ENCODE measurements around the gene PDE10A. TPM values are rescaled to one million over a fixed set of nuclear protein-coding genes. Genes with fewer than 3 reads are reported as not detected.

The PDE10A gene
- total and polyA plus RNA-seq, 2 of the 8 experiments (the other 6 are each of a cell fraction or from before 2014, with no cell fraction given) = 1.1 to 2.4 TPM

GRCh38 chr6:165644586-165645266 is 18.3 kb downstream of the PDE10A start:
- H3K56ac ChIP-seq (replicated peaks; ENCODE audit: insufficient read length, low read depth, low read length) = no peak overlapping the region
- no peak for FAIRE-seq
- no peak overlapping the region for H3K4me3 ChIP-seq (ENCODE audit: extremely low read depth in 1 of 4, insufficient read depth in 2 of 4, low read depth in 3 of 4, low read length in 4 of 4)
- no peak overlapping the region for H2AFZ ChIP-seq (ENCODE audit: low read length)
- H4K20me1 ChIP-seq (replicated peaks in 1 of 2; ENCODE audit: control insufficient read depth in 1 of 2, insufficient read depth in 2 of 2, low read length in 2 of 2) = peaks cover 0 to 2% of the 10 kb centered on the region in 2 experiments
- no peaks in the 10 kb centered on the region for H3K79me1 ChIP-seq (ENCODE audit: low read depth, low read length)
- H2BK15ac ChIP-seq (ENCODE audit: low read length) = no peak overlapping the region
- no peak for DNase-seq (ENCODE audit: low read depth in 1 of 2, low spot score in 2 of 2)
- H3K18ac ChIP-seq (ENCODE audit: extremely low read depth, low read length) = no peak overlapping the region
- CTCF ChIA-PET (ENCODE audit: partially characterized antibody) = no interaction called here
- H3K27ac ChIP-seq (ENCODE audit: low read depth, low read length) = no peak overlapping the region
- no peak overlapping the region for H4K8ac ChIP-seq (ENCODE audit: extremely low read depth, insufficient read depth, low read length)
- no peak overlapping the region for H2BK12ac ChIP-seq (ENCODE audit: low read depth, low read length)
- no peak overlapping the region for H3K4me2 ChIP-seq (ENCODE audit: insufficient read depth in 1 of 2, low read depth in 2 of 2, low read length in 2 of 2)
- no peak overlapping the region for H3K14ac ChIP-seq (ENCODE audit: insufficient read length)
- no peaks in the 10 kb centered on the region for H3K36me3 ChIP-seq (ENCODE audit: control insufficient read depth in 2 of 4, insufficient read depth in 4 of 4, low read length in 3 of 4)
- H2AK5ac ChIP-seq (ENCODE audit: low read depth, low read length) = no peak overlapping the region
- H2BK120ac ChIP-seq (replicated peaks; ENCODE audit: low read depth, low read length) = no peak overlapping the region
- H3K4me1 ChIP-seq (replicated peaks in 1 of 4; ENCODE audit: control insufficient read depth in 3 of 4, insufficient read depth in 4 of 4, low read length in 3 of 4) = no peaks in the 10 kb centered on the region; a peak in 1 of 7 replicates
- no peak overlapping the region for H4K91ac ChIP-seq (replicated peaks; ENCODE audit: insufficient read length, low read length)
- H4K5ac ChIP-seq (ENCODE audit: insufficient read length, low read depth, low read length) = no peak overlapping the region
- no peaks in the 10 kb centered on the region; the same call in 1 of the 2 replicates for H3K23me2 ChIP-seq (ENCODE audit: low read depth, low read length)
- no peak overlapping the region for H3K4ac ChIP-seq (replicated peaks; ENCODE audit: insufficient read length, low read depth, low read length)
- H3K9ac ChIP-seq (replicated peaks in 1 of 4; ENCODE audit: extremely low read depth in 1 of 4, low read depth in 3 of 4, low read length in 3 of 4) = no peak overlapping the region
- no peak overlapping the region for H3K23ac ChIP-seq (ENCODE audit: insufficient read length)
- H3K27me3 ChIP-seq (replicated peaks in 1 of 4; ENCODE audit: control insufficient read depth in 3 of 4, extremely low read depth in 1 of 4, insufficient read depth in 3 of 4, low read length in 3 of 4) = no peaks in the 10 kb centered on the region
- H3K79me2 ChIP-seq (ENCODE audit: control insufficient read depth in 1 of 2, insufficient read depth in 2 of 2, low read length in 2 of 2) = no peaks in the 10 kb centered on the region
- 84% methylated on average over 15 of the region's 15 CpGs; no CpG with 5 or more reads in 1 of the 2 experiments for WGBS, 2 experiments (ENCODE audit: extremely low coverage in 1 of 2, insufficient coverage in 1 of 2, insufficient read length in 1 of 2, insufficient replicate concordance in 2 of 2, low coverage in 1 of 2, low lambda C conversion rate in 2 of 2, missing lambda C conversion rate in 1 of 2)
- H3K9me3 ChIP-seq (ENCODE audit: insufficient read depth in 2 of 2, low read depth in 1 of 2, low read length in 1 of 2) = no peaks in the 10 kb centered on the region
- POLR2A ChIA-PET (ENCODE audit: partially characterized antibody) = no interaction called here
- no peak overlapping the region for H2BK5ac ChIP-seq (ENCODE audit: low read depth, low read length)
- H2BK20ac ChIP-seq (ENCODE audit: low read length) = no peak overlapping the region
- TF ChIP-seq YY1 (IDR thresholded peaks at IDR 0.05; ENCODE audit: low read depth, low read length) = no peak
- TF ChIP-seq SUZ12 (IDR thresholded peaks at IDR 0.05; ENCODE audit: low read length) = no peak
- TF ChIP-seq TAF7 (optimal IDR thresholded peaks at IDR 0.05; ENCODE audit: borderline replicate concordance, low read depth, low read length) = no peak
- no peak for TF ChIP-seq SP4 (IDR thresholded peaks at IDR 0.05; ENCODE audit: low read length)
- no peak for TF ChIP-seq KDM1A (IDR thresholded peaks at IDR 0.05; ENCODE audit: borderline replicate concordance, low read length)
- TF ChIP-seq KDM5A (IDR thresholded peaks at IDR 0.05; ENCODE audit: low read length) = no peak
- no peak for TF ChIP-seq MAFK (IDR thresholded peaks at IDR 0.05; ENCODE audit: low read depth, low read length)
- TF ChIP-seq CBX8 (IDR thresholded peaks at IDR 0.05; ENCODE audit: borderline replicate concordance, low read depth, low read length) = no peak
- no peak for TF ChIP-seq USF2 (IDR thresholded peaks at IDR 0.05; ENCODE audit: low read length)
- TF ChIP-seq CBX5 (IDR thresholded peaks at IDR 0.05; ENCODE audit: low read depth, low read length) = no peak
- TF ChIP-seq, protein P1, sequence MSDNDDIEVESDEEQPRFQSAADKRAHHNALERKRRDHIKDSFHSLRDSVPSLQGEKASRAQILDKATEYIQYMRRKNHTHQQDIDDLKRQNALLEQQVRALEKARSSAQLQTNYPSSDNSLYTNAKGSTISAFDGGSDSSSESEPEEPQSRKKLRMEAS (IDR thresholded peaks at IDR 0.05) = no peak
- no peak for TF ChIP-seq HDAC2 (IDR thresholded peaks at IDR 0.05; ENCODE audit: borderline replicate concordance in 1 of 2, low read depth in 2 of 2, low read length in 2 of 2)
